OCI-LY1 (cell line): Measurements from ENCODE around the gene BDKRB1.

ENCODE experiments used
- H2AFZ ChIP-seq: fragments of 200-600 bp; sonication (generic), shearing (Covaris generic); 2 replicates; pipeline ENCODE4 v1.6.0; 2014; ENCODE audit warnings: antibody characterized with exemption, mild to moderate bottlenecking, low read length
- H3F3A ChIP-seq: fragments of 200-600 bp; sonication (generic), shearing (Covaris generic); 2 replicates; pipeline ENCODE4 v1.6.0; 2014; ENCODE audit warnings: mild to moderate bottlenecking, antibody characterized with exemption, low read length, moderate library complexity; ENCODE audit not compliant: insufficient read depth
- H3K27ac ChIP-seq: fragments of 200-600 bp; sonication (generic); 2 replicates; pipeline ENCODE4 v1.5.1; 2014; ENCODE audit warnings: low read length, mixed run types, mild to moderate bottlenecking, low read depth; ENCODE audit not compliant: poor library complexity, severe bottlenecking
- H3K27me3 ChIP-seq: fragments of 200-600 bp; sonication (generic); 2 replicates; pipeline ENCODE4 v1.6.0; 2014; ENCODE audit warnings: antibody characterized with exemption, mild to moderate bottlenecking, low read length, moderate library complexity; ENCODE audit not compliant: insufficient read depth
- H3K36me3 ChIP-seq: fragments of 200-600 bp; sonication (generic); 2 replicates; pipeline ENCODE4 v1.6.1; 2014; ENCODE audit warnings: mild to moderate bottlenecking, antibody characterized with exemption, low read length, moderate library complexity, mixed read lengths; ENCODE audit not compliant: insufficient read depth
- H3K4me1 ChIP-seq: fragments of 200-600 bp; sonication (generic); 2 replicates; pipeline ENCODE4 v1.5.1; 2014; ENCODE audit warnings: mild to moderate bottlenecking, low read length, moderate library complexity; ENCODE audit not compliant: insufficient read depth, severe bottlenecking
- H3K4me2 ChIP-seq: fragments of 200-600 bp; sonication (generic), shearing (Covaris generic); 2 replicates; pipeline ENCODE4 v1.6.1; 2014; ENCODE audit warnings: low read length
- H3K4me3 ChIP-seq: fragments of 200-600 bp; sonication (generic); 2 replicates; pipeline ENCODE4 v1.5.1; 2014; ENCODE audit warnings: low read length, low read depth, mild to moderate bottlenecking, mixed read lengths; ENCODE audit not compliant: poor library complexity, severe bottlenecking
- H3K79me2 ChIP-seq: fragments of 200-600 bp; shearing (Covaris generic); 2 replicates; pipeline ENCODE4 v1.6.1; 2016; ENCODE audit warnings: mixed run types, low read length, mixed read lengths; ENCODE audit not compliant: insufficient read depth
- H3K9ac ChIP-seq: fragments of 200-600 bp; sonication (generic), shearing (Covaris generic); 2 replicates; pipeline ENCODE4 v1.6.1; 2014; ENCODE audit warnings: mild to moderate bottlenecking, low read length, mixed read lengths
- H3K9me2 ChIP-seq: fragments of 200-600 bp; sonication (generic), shearing (Covaris generic); 2 replicates; pipeline ENCODE4 v1.6.1; 2014; ENCODE audit warnings: low read depth, mild to moderate bottlenecking, low read length, mixed read lengths
- H3K9me3 ChIP-seq: fragments of 200-600 bp; shearing (Covaris generic); 2 replicates; pipeline ENCODE4 v1.6.1; 2014; ENCODE audit warnings: low read length, mixed read lengths
- H4K20me1 ChIP-seq: fragments of 200-600 bp; sonication (generic), shearing (Covaris generic); 2 replicates; pipeline ENCODE4 v1.6.0; 2016; ENCODE audit warnings: mild to moderate bottlenecking, low read length; ENCODE audit not compliant: insufficient read depth
- EZH2 ChIP-seq: fragments of 200-600 bp; sonication (generic), shearing (Covaris generic); IDR thresholded peaks from 2 replicates; pipeline ENCODE4 v1.8.0; 2017; ENCODE audit warnings: borderline replicate concordance, mixed run types, mild to moderate bottlenecking, antibody characterized with exemption, low read length, moderate library complexity, mixed read lengths
- TF ChIP-seq, protein P1 (sequence below): fragments of 200-600 bp; sonication (generic), shearing (Covaris generic); IDR thresholded peaks from 2 replicates; pipeline ENCODE4 v1.5.1; 2017; ENCODE audit warnings: mild to moderate bottlenecking, antibody characterized with exemption, low read length, moderate library complexity, mixed read lengths

The BDKRB1 gene

GRCh38 chr14:96250485-96250884 lies 5.5 kb upstream of the BDKRB1 start:
- Histone ChIP-seq H3K9ac (no peak overlapping the region), H3K27me3 (no peaks in the 10 kb centered on the region), H4K20me1 (no peaks in the 10 kb centered on the region), H3K9me2 (no peaks in the 10 kb centered on the region), H3K4me2 (no peak overlapping the region), H3K4me1 (no peaks in the 10 kb centered on the region), H3K9me3 (no peaks in the 10 kb centered on the region), H2AFZ (no peak overlapping the region), H3K79me2 (no peaks in the 10 kb centered on the region), H3K27ac (no peak overlapping the region), H3K4me3 (no peak overlapping the region), H3K36me3 (no peaks in the 10 kb centered on the region), H3F3A (no peaks in the 10 kb centered on the region)
- TF ChIP-seq, protein P1, sequence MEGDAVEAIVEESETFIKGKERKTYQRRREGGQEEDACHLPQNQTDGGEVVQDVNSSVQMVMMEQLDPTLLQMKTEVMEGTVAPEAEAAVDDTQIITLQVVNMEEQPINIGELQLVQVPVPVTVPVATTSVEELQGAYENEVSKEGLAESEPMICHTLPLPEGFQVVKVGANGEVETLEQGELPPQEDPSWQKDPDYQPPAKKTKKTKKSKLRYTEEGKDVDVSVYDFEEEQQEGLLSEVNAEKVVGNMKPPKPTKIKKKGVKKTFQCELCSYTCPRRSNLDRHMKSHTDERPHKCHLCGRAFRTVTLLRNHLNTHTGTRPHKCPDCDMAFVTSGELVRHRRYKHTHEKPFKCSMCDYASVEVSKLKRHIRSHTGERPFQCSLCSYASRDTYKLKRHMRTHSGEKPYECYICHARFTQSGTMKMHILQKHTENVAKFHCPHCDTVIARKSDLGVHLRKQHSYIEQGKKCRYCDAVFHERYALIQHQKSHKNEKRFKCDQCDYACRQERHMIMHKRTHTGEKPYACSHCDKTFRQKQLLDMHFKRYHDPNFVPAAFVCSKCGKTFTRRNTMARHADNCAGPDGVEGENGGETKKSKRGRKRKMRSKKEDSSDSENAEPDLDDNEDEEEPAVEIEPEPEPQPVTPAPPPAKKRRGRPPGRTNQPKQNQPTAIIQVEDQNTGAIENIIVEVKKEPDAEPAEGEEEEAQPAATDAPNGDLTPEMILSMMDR = no peak
- no peak for TF ChIP-seq EZH2

DNA sequence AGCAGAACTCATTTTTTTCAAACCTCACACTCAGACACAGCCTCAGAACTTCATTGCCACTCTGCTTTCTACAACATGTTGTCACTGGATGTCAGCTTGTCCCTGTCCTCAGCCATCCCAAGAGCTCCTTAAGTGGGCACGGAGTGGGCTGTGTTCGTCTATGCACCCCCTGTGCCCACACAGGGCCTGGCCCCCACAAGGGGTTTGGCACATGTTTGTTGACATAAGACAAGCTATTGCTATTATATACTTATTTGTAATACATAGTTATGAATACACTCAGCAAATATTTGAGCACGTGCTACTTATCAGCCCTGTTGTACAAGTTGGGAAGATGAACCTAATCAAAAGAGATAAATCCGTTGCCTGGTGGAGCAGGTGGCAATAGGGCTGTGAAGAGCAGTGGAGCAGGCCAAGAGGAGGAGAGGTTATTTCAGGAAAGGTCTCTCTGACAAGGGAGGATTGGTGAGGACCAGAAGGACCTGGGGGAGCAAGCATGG lies 4.3 kb upstream of the BDKRB1 start:
- H3K4me1 ChIP-seq = no peaks in the 10 kb centered on the region
- no peaks in the 10 kb centered on the region for H4K20me1 ChIP-seq
- H3K9me3 ChIP-seq = no peaks in the 10 kb centered on the region
- H3K9me2 ChIP-seq = no peaks in the 10 kb centered on the region
- H3K4me2 ChIP-seq = no peak overlapping the region
- no peak overlapping the region for H3K4me3 ChIP-seq
- no peak for TF ChIP-seq EZH2
- H2AFZ ChIP-seq = no peak overlapping the region
- H3K27ac ChIP-seq = no peak overlapping the region
- H3F3A ChIP-seq = no peaks in the 10 kb centered on the region
- H3K9ac ChIP-seq = no peak overlapping the region
- H3K36me3 ChIP-seq = no peaks in the 10 kb centered on the region
- no peaks in the 10 kb centered on the region for H3K79me2 ChIP-seq
- H3K27me3 ChIP-seq = no peaks in the 10 kb centered on the region

DNA sequence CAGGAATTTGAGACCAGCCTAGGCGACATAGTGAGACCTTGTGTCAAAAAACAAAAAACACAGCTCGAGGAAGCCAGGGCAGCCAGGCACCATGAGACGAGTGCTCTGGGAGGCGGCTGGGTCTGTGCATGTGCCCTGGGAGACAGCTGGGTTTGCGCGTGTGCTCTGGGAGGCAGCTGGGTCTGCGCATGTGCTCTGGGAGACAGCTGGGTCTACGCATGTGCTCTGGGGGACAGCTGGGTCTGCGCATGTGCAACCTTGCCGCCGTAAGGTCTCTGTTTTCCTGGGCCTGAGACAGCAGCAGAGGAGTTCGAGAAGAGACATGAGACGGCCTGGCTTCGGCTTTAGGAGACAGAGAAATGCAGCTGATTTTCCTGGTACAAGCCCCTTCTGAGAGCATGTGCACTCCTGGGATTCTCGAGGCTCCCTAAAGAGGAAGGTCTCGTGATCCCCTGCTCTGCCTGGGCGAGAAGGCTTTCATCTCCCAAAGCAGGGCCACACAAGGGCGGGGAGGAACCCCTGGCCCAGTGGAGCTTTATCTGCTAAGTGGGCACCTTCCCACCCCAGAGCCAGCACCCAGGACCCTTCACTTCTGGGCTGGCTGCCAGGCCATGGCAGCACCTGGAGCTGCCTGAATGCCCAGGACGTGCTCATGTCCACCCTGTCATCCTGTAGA lies 3.5 kb upstream of the BDKRB1 start:
- no peak overlapping the region for H2AFZ ChIP-seq
- H3K36me3 ChIP-seq = no peaks in the 10 kb centered on the region
- H3K9me2 ChIP-seq = no peaks in the 10 kb centered on the region
- no peaks in the 10 kb centered on the region for H3K9me3 ChIP-seq
- H4K20me1 ChIP-seq = no peaks in the 10 kb centered on the region
- no peaks in the 10 kb centered on the region for H3K4me1 ChIP-seq
- no peak overlapping the region for H3K4me3 ChIP-seq
- no peaks in the 10 kb centered on the region for H3F3A ChIP-seq
- no peak for TF ChIP-seq EZH2
- TF ChIP-seq, protein P1 = no peak
- H3K27me3 ChIP-seq = no peaks in the 10 kb centered on the region
- H3K4me2 ChIP-seq = no peak overlapping the region
- no peak overlapping the region for H3K27ac ChIP-seq
- H3K9ac ChIP-seq = no peak overlapping the region
- no peaks in the 10 kb centered on the region for H3K79me2 ChIP-seq
